Thyroid gland (tissue), 4 donors: ENCODE measurements around the gene CFL1.

ENCODE experiments used
- CTCF ChIP-seq, 6 experiments: fragments of 200-600 bp in 3 of 6; fragments of 450-650 bp in 3 of 6; sonication (generic) in 3 of 6; IDR thresholded peaks; one replicate each; pipeline ENCODE4 v1.5.1; 2016 to 2019; ENCODE audit warnings: antibody characterized with exemption in 6 of 6, mild to moderate bottlenecking in 2 of 6, inconsistent platforms in 1 of 6, moderate library complexity in 1 of 6
- POLR2A ChIP-seq, 2 donors: fragments of 450-650 bp; IDR thresholded peaks; one replicate each; pipeline ENCODE4 v1.6.1; 2017; ENCODE audit warnings: antibody characterized with exemption in 2 of 2, mild to moderate bottlenecking in 2 of 2, moderate library complexity in 1 of 2

DNA sequence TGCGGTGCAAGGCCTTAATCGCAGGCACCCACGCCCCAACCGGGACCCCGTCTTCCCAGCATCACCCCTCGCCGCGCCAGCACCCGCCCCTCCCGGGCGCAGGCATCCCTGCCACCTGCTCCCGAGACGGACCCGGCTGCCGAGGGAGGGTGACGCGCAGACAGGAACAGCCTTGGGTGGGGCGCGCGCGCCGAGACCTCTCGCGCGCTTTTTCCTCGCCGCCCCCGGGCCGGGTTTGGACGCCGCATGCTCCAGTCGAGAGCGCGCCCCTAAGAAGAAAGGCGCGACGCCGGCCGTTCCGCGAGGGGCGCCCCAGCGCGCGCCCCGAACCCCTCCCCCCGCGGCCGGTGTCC is 504 bp downstream of the CFL1 start:
- TF ChIP-seq POLR2A (IDR thresholded peaks at IDR 0.05) (no peak), CTCF (IDR thresholded peaks at IDR 0.05) (no peak)
